Activated CD4-positive, alpha-beta memory T cell treated with anti-CD3 and anti-CD28 coated beads, Interleukin-2, amount 10 ng/mL, durations not matched to agents 7 days and 5 days (primary cell): ENCODE results near the gene VPS41. TPM values are rescaled to one million over a fixed set of nuclear protein-coding genes. Genes with fewer than 3 reads are reported as not detected.

Experiments used
- CTCF ChIA-PET: fragments of 350-600 bp; sonication (Branson Sonifier 250); formaldehyde crosslinking; loops from one replicate; lab custom pipeline; 2021; ENCODE audit warnings: antibody characterized with exemption, inconsistent platforms; lab: Charles Lee
- POLR2A ChIA-PET: fragments of 350-600 bp; sonication (Branson Sonifier 250); formaldehyde crosslinking; loops from one replicate; lab custom pipeline; 2021; ENCODE audit warnings: antibody characterized with exemption; lab: Charles Lee
- DNase-seq: peaks from one replicate; pipeline ENCODE4 v3.0.0-alpha.2; 2020
- H3K27ac Mint-ChIP-seq: one replicate; pipeline ENCODE4 v1.8.0; 2021; ENCODE audit warnings: mild to moderate bottlenecking, mixed read lengths
- H3K27me3 Mint-ChIP-seq: one replicate; pipeline ENCODE4 v1.8.0; 2021; ENCODE audit warnings: mixed read lengths
- H3K36me3 Mint-ChIP-seq: one replicate; pipeline ENCODE4 v1.8.0; 2021; ENCODE audit warnings: low read depth, mixed read lengths
- H3K4me1 Mint-ChIP-seq: one replicate; pipeline ENCODE4 v1.8.0; 2021; ENCODE audit warnings: mixed read lengths
- H3K4me3 Mint-ChIP-seq: one replicate; pipeline ENCODE4 v1.8.0; 2021; ENCODE audit warnings: mild to moderate bottlenecking, mixed read lengths
- H3K9me3 Mint-ChIP-seq: one replicate; pipeline ENCODE4 v1.8.0; 2021; ENCODE audit warnings: mixed read lengths
- total RNA-seq, 2 experiments: library from RNA; stranded (reverse); gene quantifications; one replicate each; pipeline ENCODE4 v1.2.3, GENCODE V29; 2021

The VPS41 gene
- total RNA-seq, 2 experiments from 2014 or later, result 52.8 to 54.8 TPM

- Mint-ChIP-seq H3K27ac (no peak overlapping the region), H3K9me3 (no peaks in the 10 kb centered on the region), H3K4me1 (no peaks in the 10 kb centered on the region), H3K4me3 (no peak overlapping the region), H3K27me3 (no peaks in the 10 kb centered on the region), H3K36me3 (peaks cover 16% of the 10 kb centered on the region)
- ChIA-PET CTCF (no interaction called here), POLR2A (no interaction called here)
- no peak for DNase-seq
Observed at GRCh38 chr7:38756521-38756920, 152.5 kb downstream of the VPS41 start.

GRCh38 chr7:38753347-38753746 lies 155.6 kb downstream of the VPS41 start:
- no peaks in the 10 kb centered on the region for H3K4me1 Mint-ChIP-seq
- no peaks in the 10 kb centered on the region for H3K9me3 Mint-ChIP-seq
- ChIA-PET CTCF (no interaction called here), POLR2A (no interaction called here)
- DNase-seq, result no peak
- no peaks in the 10 kb centered on the region for H3K27me3 Mint-ChIP-seq
- no peak overlapping the region for H3K4me3 Mint-ChIP-seq
- no peak overlapping the region for H3K27ac Mint-ChIP-seq
- peaks cover 22% of the 10 kb centered on the region for H3K36me3 Mint-ChIP-seq

- H3K27me3 Mint-ChIP-seq, result no peaks in the 10 kb centered on the region
- no peak overlapping the region for H3K27ac Mint-ChIP-seq
Observed at GRCh38 chr7:38751416-38751815, 157.6 kb downstream of the VPS41 start.

GRCh38 chr7:38748056-38748610 lies 160.9 kb downstream of the VPS41 start:
- Mint-ChIP-seq H3K27ac (no peak overlapping the region), H3K27me3 (no peaks in the 10 kb centered on the region), H3K9me3 (no peaks in the 10 kb centered on the region), H3K4me3 (no peak overlapping the region), H3K36me3 (peaks cover 39% of the 10 kb centered on the region), H3K4me1 (peaks cover 1% of the 10 kb centered on the region)
- DNase-seq, result no peak
- ChIA-PET POLR2A (no interaction called here), CTCF (no interaction called here)

More at GRCh38 chr7:38751416-38751815, 157.6 kb downstream of the VPS41 start:
- Mint-ChIP-seq H3K4me1 (no peaks in the 10 kb centered on the region), H3K36me3 (peaks cover 30% of the 10 kb centered on the region), H3K9me3 (no peaks in the 10 kb centered on the region), H3K4me3 (no peak overlapping the region)
- DNase-seq, result no peak
- POLR2A ChIA-PET, result no interaction called here
- CTCF ChIA-PET, result no interaction called here

- Mint-ChIP-seq H3K4me1 (peaks cover 1% of the 10 kb centered on the region), H3K9me3 (no peaks in the 10 kb centered on the region), H3K27me3 (no peaks in the 10 kb centered on the region), H3K27ac (no peak overlapping the region), H3K36me3 (peaks cover 44% of the 10 kb centered on the region), H3K4me3 (no peak overlapping the region)
- DNase-seq, result no peak
- POLR2A ChIA-PET, result no interaction called here
- CTCF ChIA-PET, result no interaction called here
Observed at GRCh38 chr7:38746438-38746837, 162.6 kb downstream of the VPS41 start.

GRCh38 chr7:38744746-38745145 lies 164.2 kb downstream of the VPS41 start:
- no peak overlapping the region for H3K4me3 Mint-ChIP-seq
- peaks cover 1% of the 10 kb centered on the region for H3K4me1 Mint-ChIP-seq
- ChIA-PET CTCF (interaction anchor here (1.6 kb wide), 1 partner anchor 345 kb away, joined by 4 read pairs; no protein-coding TSS in a partner anchor), POLR2A (no interaction called here)
- DNase-seq, result no peak
- no peaks in the 10 kb centered on the region for H3K27me3 Mint-ChIP-seq
- no peak overlapping the region for H3K27ac Mint-ChIP-seq
- peaks cover 40% of the 10 kb centered on the region for H3K36me3 Mint-ChIP-seq
- H3K9me3 Mint-ChIP-seq, result no peaks in the 10 kb centered on the region

GRCh38 chr7:38743899-38744298 lies 165.1 kb downstream of the VPS41 start:
- Mint-ChIP-seq H3K27ac (no peak overlapping the region), H3K36me3 (peaks cover 40% of the 10 kb centered on the region), H3K4me1 (peaks cover 1% of the 10 kb centered on the region), H3K27me3 (no peaks in the 10 kb centered on the region), H3K9me3 (no peaks in the 10 kb centered on the region), H3K4me3 (no peak overlapping the region)
- DNase-seq, result no peak
- ChIA-PET CTCF (no interaction called here), POLR2A (no interaction called here)

- CTCF ChIA-PET, result no interaction called here
- H3K4me3 Mint-ChIP-seq, result no peak overlapping the region
- no peak overlapping the region for H3K27ac Mint-ChIP-seq
- no peaks in the 10 kb centered on the region for H3K27me3 Mint-ChIP-seq
- no peaks in the 10 kb centered on the region for H3K9me3 Mint-ChIP-seq
- peaks cover 1% of the 10 kb centered on the region for H3K4me1 Mint-ChIP-seq
- peaks cover 33% of the 10 kb centered on the region for H3K36me3 Mint-ChIP-seq
- POLR2A ChIA-PET, result interaction anchor here (0.6 kb wide), 1 partner anchor 177 kb away, joined by 3 read pairs; no protein-coding TSS in a partner anchor
- DNase-seq, result no peak
Observed at GRCh38 chr7:38740041-38740440, 168.9 kb downstream of the VPS41 start.

- H3K36me3 Mint-ChIP-seq, result peaks cover 19% of the 10 kb centered on the region
- H3K4me1 Mint-ChIP-seq, result no peaks in the 10 kb centered on the region
- no peak overlapping the region for H3K4me3 Mint-ChIP-seq
- DNase-seq, result no peak
- ChIA-PET POLR2A (no interaction called here), CTCF (no interaction called here)
- no peaks in the 10 kb centered on the region for H3K27me3 Mint-ChIP-seq
- no peak overlapping the region for H3K27ac Mint-ChIP-seq
- H3K9me3 Mint-ChIP-seq, result no peaks in the 10 kb centered on the region
Observed at GRCh38 chr7:38736138-38736537, 172.9 kb downstream of the VPS41 start.

GRCh38 chr7:38731215-38731614 lies 177.8 kb downstream of the VPS41 start:
- ChIA-PET CTCF (no interaction called here), POLR2A (no interaction called here)
- Mint-ChIP-seq H3K27ac (no peak overlapping the region), H3K4me3 (no peak overlapping the region), H3K9me3 (no peaks in the 10 kb centered on the region), H3K4me1 (no peaks in the 10 kb centered on the region), H3K36me3 (peaks cover 11% of the 10 kb centered on the region), H3K27me3 (no peaks in the 10 kb centered on the region)
- DNase-seq, result no peak

- POLR2A ChIA-PET, result no interaction called here
- no peak overlapping the region for H3K4me3 Mint-ChIP-seq
- H3K4me1 Mint-ChIP-seq, result no peaks in the 10 kb centered on the region
- no peaks in the 10 kb centered on the region for H3K9me3 Mint-ChIP-seq
- H3K27me3 Mint-ChIP-seq, result no peaks in the 10 kb centered on the region
- no peak for DNase-seq
- H3K27ac Mint-ChIP-seq, result no peak overlapping the region
- H3K36me3 Mint-ChIP-seq, result no peaks in the 10 kb centered on the region
- CTCF ChIA-PET, result interaction anchor here (0.5 kb wide), 1 partner anchor 1435 kb away, joined by 4 read pairs; no protein-coding TSS in a partner anchor
Observed at GRCh38 chr7:38728145-38728544, 180.8 kb downstream of the VPS41 start.

GRCh38 chr7:38727184-38727940 lies 181.6 kb downstream of the VPS41 start:
- H3K4me1 Mint-ChIP-seq, result no peaks in the 10 kb centered on the region
- H3K27ac Mint-ChIP-seq, result no peak overlapping the region
- CTCF ChIA-PET, result interaction anchor here (0.5 kb wide), 1 partner anchor 1436 kb away, joined by 4 read pairs; no protein-coding TSS in a partner anchor
- H3K4me3 Mint-ChIP-seq, result no peak overlapping the region
- no peaks in the 10 kb centered on the region for H3K27me3 Mint-ChIP-seq
- no peak for DNase-seq
- no peaks in the 10 kb centered on the region for H3K9me3 Mint-ChIP-seq
- H3K36me3 Mint-ChIP-seq, result peaks cover under 1% of the 10 kb centered on the region
- POLR2A ChIA-PET, result no interaction called here

- Mint-ChIP-seq H3K4me3 (no peak overlapping the region), H3K36me3 (peaks cover 11% of the 10 kb centered on the region), H3K27me3 (no peaks in the 10 kb centered on the region), H3K4me1 (no peaks in the 10 kb centered on the region), H3K9me3 (peaks cover 2% of the 10 kb centered on the region), H3K27ac (no peak overlapping the region)
- ChIA-PET CTCF (no interaction called here), POLR2A (no interaction called here)
- no peak for DNase-seq
Observed at GRCh38 chr7:38723327-38723726, 185.7 kb downstream of the VPS41 start.
